ENCODE data around the gene MTHFD1L.
"Not testable (repeated sequence)": the region's sequence is repeated elsewhere in the genome, so short reads cannot be mapped to it uniquely, and the experiment has no call there.

The MTHFD1L gene

GRCh38 chr6:151119823-151120524, 254.5 kb downstream of the MTHFD1L start:
- DNase-seq (ENCODE audit: low read depth in 2 of 2), result no peak

- DNase-seq (ENCODE audit: low read depth in 2 of 2), result no peak
Measured at GRCh38 chr6:151121900-151122299, 256.4 kb downstream of the MTHFD1L start.

- not testable (repeated sequence) for DNase-seq (ENCODE audit: low read depth in 2 of 2)
Measured at GRCh38 chr6:151123641-151124040, 258.1 kb downstream of the MTHFD1L start.

- not testable (repeated sequence) for DNase-seq (ENCODE audit: low read depth in 2 of 2)
Measured at GRCh38 chr6:151125242-151125641, 259.7 kb downstream of the MTHFD1L start.

GRCh38 chr6:151125651-151126416, 260.3 kb downstream of the MTHFD1L start:
- DNase-seq (ENCODE audit: low read depth in 2 of 2), result not testable (repeated sequence)

- not testable (repeated sequence) for DNase-seq (ENCODE audit: low read depth in 2 of 2)
Measured at GRCh38 chr6:151126417-151126724, 260.9 kb downstream of the MTHFD1L start.

- DNase-seq (ENCODE audit: low read depth in 2 of 2), result not testable (repeated sequence)
Measured at GRCh38 chr6:151127133-151127798, 261.8 kb downstream of the MTHFD1L start.

- no peak for DNase-seq (ENCODE audit: low read depth in 2 of 2)
Measured at GRCh38 chr6:151128763-151129370, 263.4 kb downstream of the MTHFD1L start.

GRCh38 chr6:151130329-151130728, 264.8 kb downstream of the MTHFD1L start:
- no peak for DNase-seq (ENCODE audit: low read depth in 2 of 2)

- no peak for DNase-seq (ENCODE audit: low read depth in 2 of 2)
Measured at GRCh38 chr6:151131324-151132007, 266.0 kb downstream of the MTHFD1L start.

GRCh38 chr6:151136141-151136755, 270.7 kb downstream of the MTHFD1L start:
- DNase-seq (ENCODE audit: low read depth in 2 of 2), result no peak

GRCh38 chr6:151137542-151137941, 272.0 kb downstream of the MTHFD1L start:
- no peak for DNase-seq (ENCODE audit: low read depth in 2 of 2)

- no peak for DNase-seq (ENCODE audit: low read depth in 2 of 2)
Measured at GRCh38 chr6:151139524-151139923, 274.0 kb downstream of the MTHFD1L start.

- DNase-seq (ENCODE audit: low read depth in 2 of 2), result no peak
Measured at GRCh38 chr6:151140767-151141166, 275.3 kb downstream of the MTHFD1L start.

- no peak for DNase-seq (ENCODE audit: low read depth in 2 of 2)
Measured at GRCh38 chr6:151141685-151142084, 276.2 kb downstream of the MTHFD1L start.

GRCh38 chr6:151142676-151143075, 277.2 kb downstream of the MTHFD1L start:
- no peak for DNase-seq (ENCODE audit: low read depth in 2 of 2)

- DNase-seq (ENCODE audit: low read depth in 2 of 2), result no peak
Measured at GRCh38 chr6:151143337-151143736, 277.8 kb downstream of the MTHFD1L start.

GRCh38 chr6:151143806-151144205, 278.3 kb downstream of the MTHFD1L start:
- no peak for DNase-seq (ENCODE audit: low read depth in 2 of 2)

- DNase-seq (ENCODE audit: low read depth in 2 of 2), result no peak
Measured at GRCh38 chr6:151147118-151147832, 281.8 kb downstream of the MTHFD1L start.

GRCh38 chr6:151148111-151148510, 282.6 kb downstream of the MTHFD1L start:
- no peak for DNase-seq (ENCODE audit: low read depth in 2 of 2)

- DNase-seq (ENCODE audit: low read depth in 2 of 2), result no peak
Measured at GRCh38 chr6:151149793-151150192, 284.3 kb downstream of the MTHFD1L start.
